Liver (tissue), 9 donors: ENCODE data around the gene CNKSR3. TPM values are rescaled to one million over a fixed set of nuclear protein-coding genes. Genes with fewer than 3 reads are reported as not detected.

Experiments
- DNase-seq: peaks from one replicate; pipeline ENCODE4 v3.0.0-alpha.2; 2017; ENCODE audit warnings: low spot score
- H3K27ac ChIP-seq, 2 donors: one replicate each; pipeline ENCODE4 v1.7.0; 2013; ENCODE audit warnings: inconsistent platforms in 2 of 2, low read length in 2 of 2, control low read depth in 1 of 2, low read depth in 1 of 2, mild to moderate bottlenecking in 1 of 2
- H3K27me3 ChIP-seq, 4 donors: one replicate each; pipeline versions ENCODE4 v1.6.1 to v1.7.0; 2013; ENCODE audit warnings: low read length in 3 of 4, inconsistent platforms in 1 of 4, mild to moderate bottlenecking in 1 of 4, moderate library complexity in 1 of 4; ENCODE audit not compliant: control insufficient read depth in 4 of 4, insufficient read depth in 4 of 4
- H3K36me3 ChIP-seq, 4 donors: one replicate each; pipeline versions ENCODE4 v1.6.1 to v1.7.0; 2013; ENCODE audit warnings: low read length in 3 of 4, mild to moderate bottlenecking in 3 of 4, low read depth in 1 of 4, moderate library complexity in 1 of 4; ENCODE audit not compliant: control insufficient read depth in 4 of 4, insufficient read depth in 3 of 4
- H3K4me1 ChIP-seq, 4 donors: one replicate each; pipeline versions ENCODE4 v1.6.1 to v1.7.0; 2013; ENCODE audit warnings: low read length in 3 of 4, mild to moderate bottlenecking in 3 of 4, moderate library complexity in 1 of 4; ENCODE audit not compliant: control insufficient read depth in 4 of 4, insufficient read depth in 4 of 4
- H3K4me3 ChIP-seq, 3 donors: one replicate each; pipeline versions ENCODE4 v1.6.1 to v1.7.0; 2013; ENCODE audit warnings: low read length in 3 of 3, control low read depth in 1 of 3, low read depth in 1 of 3, mild to moderate bottlenecking in 1 of 3
- H3K9ac ChIP-seq, 2 donors: one replicate each; pipeline ENCODE4 v1.7.0; 2013; ENCODE audit warnings: low read length in 2 of 2, mild to moderate bottlenecking in 2 of 2, moderate library complexity in 2 of 2, control low read depth in 1 of 2, low read depth in 1 of 2
- H3K9me3 ChIP-seq, 4 donors: one replicate each; pipeline versions ENCODE4 v1.6.1 to v1.7.0; 2013; ENCODE audit warnings: low read length in 3 of 4; ENCODE audit not compliant: control insufficient read depth in 4 of 4
- CTCF ChIP-seq: fragments of 150-350 bp; IDR thresholded peaks from 2 replicates; pipeline ENCODE4 v1.5.1; 2017; ENCODE audit warnings: improper control_type of control experiment, low read depth, low read length; ENCODE audit not compliant: missing input control
- EGR1 ChIP-seq, 2 donors: IDR thresholded peaks; 2 replicates each; pipeline ENCODE4 v1.6.1; 2016 to 2018; ENCODE audit warnings: antibody characterized with exemption in 2 of 2, low read depth in 2 of 2
- FOXA1 ChIP-seq: IDR thresholded peaks from 2 replicates; pipeline ENCODE4 v1.6.1; 2016; ENCODE audit warnings: antibody characterized with exemption
- FOXA2 ChIP-seq: IDR thresholded peaks from 2 replicates; pipeline ENCODE4 v1.6.1; 2016; ENCODE audit warnings: antibody characterized with exemption
- GABPA ChIP-seq, 2 donors: IDR thresholded peaks in 1 of 2; conservative IDR thresholded peaks in 1 of 2; 2 replicates each; pipeline ENCODE4 v1.6.1; 2016; ENCODE audit warnings: antibody characterized with exemption in 2 of 2, mild to moderate bottlenecking in 1 of 2, moderate library complexity in 1 of 2
- HNF4G ChIP-seq: IDR thresholded peaks from 2 replicates; pipeline ENCODE4 v1.6.1; 2016; ENCODE audit warnings: antibody characterized with exemption
- JUND ChIP-seq, 2 donors: IDR thresholded peaks; 2 replicates each; pipeline ENCODE4 v1.6.1; 2016; ENCODE audit warnings: antibody characterized with exemption in 2 of 2
- MAX ChIP-seq: IDR thresholded peaks from 2 replicates; pipeline ENCODE4 v1.6.1; 2016; ENCODE audit warnings: antibody characterized with exemption
- NR2F2 ChIP-seq: IDR thresholded peaks from 2 replicates; pipeline ENCODE4 v1.6.1; 2016; ENCODE audit warnings: antibody characterized with exemption
- RAD21 ChIP-seq, 2 donors: IDR thresholded peaks; 2 replicates each; pipeline ENCODE4 v1.6.1; 2016; ENCODE audit warnings: antibody characterized with exemption in 2 of 2, mild to moderate bottlenecking in 2 of 2
- REST ChIP-seq: IDR thresholded peaks from 2 replicates; pipeline ENCODE4 v1.6.1; 2016; ENCODE audit warnings: antibody characterized with exemption, mild to moderate bottlenecking
- SP1 ChIP-seq: IDR thresholded peaks from 2 replicates; pipeline ENCODE4 v1.6.1; 2018; ENCODE audit warnings: antibody characterized with exemption, mild to moderate bottlenecking
- TAF1 ChIP-seq: conservative IDR thresholded peaks from 2 replicates; pipeline ENCODE4 v1.6.1; 2016; ENCODE audit warnings: antibody characterized with exemption, mild to moderate bottlenecking
- YY1 ChIP-seq: IDR thresholded peaks from 2 replicates; pipeline ENCODE4 v1.6.1; 2016; ENCODE audit warnings: antibody characterized with exemption, mild to moderate bottlenecking
- WGBS: extraction: QIAGEN DNeasy Blood & Tissue Kit; methylation state at CpG from one replicate; pipeline ENCODE4 v1.1.7; 2013; 5-methylcytosine and 5-hydroxymethylcytosine counted together
- polyA plus RNA-seq, 2 donors: library from polyadenylated mRNA; stranded (reverse) in 1 of 2; unstranded in 1 of 2; fragments of 200-250 nt in 1 of 2; fragments of >200 nt in 1 of 2; fragmentation: Nextera tagmentation in 1 of 2; extraction: Ambion mirVana in 1 of 2; gene quantifications; one replicate each; pipeline versions ENCODE4 v1.2.1 to v1.2.3, GENCODE V29; 2013 to 2015
- total RNA-seq, 2 donors: library from RNA; depleted of rRNA; stranded (reverse); fragments of >200 nt; gene quantifications; one replicate each; pipeline ENCODE4 v1.2.3, GENCODE V29; 2014
- TF ChIP-seq, protein P1 (sequence below): IDR thresholded peaks from 2 replicates; pipeline ENCODE4 v1.6.1; 2016; ENCODE audit warnings: antibody characterized with exemption
- donor health status: healthy.
- donor health status: healthy.
- donor health status: healthy.
- donor health status: healthy.
- donor health status: healthy.

Gene CNKSR3
- total and polyA plus RNA-seq, 4 donors: 6.4 to 22.7 (median 15.0) TPM

DNA sequence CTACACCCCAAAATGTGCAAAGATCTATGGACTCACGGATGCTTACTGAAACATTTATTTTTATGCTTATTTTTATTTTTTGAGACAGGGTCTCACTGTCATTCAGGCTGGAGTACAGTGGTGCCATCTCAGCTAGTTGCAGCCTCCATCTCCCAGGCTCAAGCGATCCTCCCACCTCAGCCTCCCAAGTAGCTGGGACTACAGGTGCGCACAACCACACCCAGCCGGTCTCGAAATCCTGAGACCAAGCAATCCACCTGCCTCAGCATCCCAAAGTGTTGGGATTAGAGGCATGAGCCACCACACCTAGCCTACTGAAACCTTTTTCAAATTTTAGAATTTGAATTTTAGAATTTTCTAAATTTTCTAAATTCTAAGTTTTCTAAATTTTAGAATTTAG lies 103.0 kb downstream of the CNKSR3 start:
- H3K36me3 ChIP-seq: peaks cover 7 to 59% (median 41%) of the 10 kb centered on the region in 4 donors
- no peak for DNase-seq
- no peaks in the 10 kb centered on the region for H3K4me1 ChIP-seq
- 99% methylated on average over 5 of the region's 5 CpGs for WGBS
- H3K9ac ChIP-seq: no peak overlapping the region
- no peak overlapping the region for H3K4me3 ChIP-seq
- TF ChIP-seq CTCF (no peak), JUND (IDR thresholded peaks at IDR 0.05) (no peak), FOXA1 (no peak), TAF1 (no peak), NR2F2 (no peak), REST (no peak), FOXA2 (no peak), SP1 (no peak), EGR1 (IDR thresholded peaks at IDR 0.05; ENCODE audit: low read depth in 2 of 2) (no peak), MAX (no peak), GABPA (IDR thresholded peaks at IDR 0.05 in 1 of 2, conservative IDR thresholded peaks at IDR 0.05 in 1 of 2) (no peak), RAD21 (IDR thresholded peaks at IDR 0.05) (no peak)
- TF ChIP-seq, protein P1, sequence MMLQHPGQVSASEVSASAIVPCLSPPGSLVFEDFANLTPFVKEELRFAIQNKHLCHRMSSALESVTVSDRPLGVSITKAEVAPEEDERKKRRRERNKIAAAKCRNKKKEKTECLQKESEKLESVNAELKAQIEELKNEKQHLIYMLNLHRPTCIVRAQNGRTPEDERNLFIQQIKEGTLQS: no peak
- H3K9me3 ChIP-seq: no peaks in the 10 kb centered on the region
- H3K27me3 ChIP-seq: no peaks in the 10 kb centered on the region
- no peak overlapping the region for H3K27ac ChIP-seq

DNA sequence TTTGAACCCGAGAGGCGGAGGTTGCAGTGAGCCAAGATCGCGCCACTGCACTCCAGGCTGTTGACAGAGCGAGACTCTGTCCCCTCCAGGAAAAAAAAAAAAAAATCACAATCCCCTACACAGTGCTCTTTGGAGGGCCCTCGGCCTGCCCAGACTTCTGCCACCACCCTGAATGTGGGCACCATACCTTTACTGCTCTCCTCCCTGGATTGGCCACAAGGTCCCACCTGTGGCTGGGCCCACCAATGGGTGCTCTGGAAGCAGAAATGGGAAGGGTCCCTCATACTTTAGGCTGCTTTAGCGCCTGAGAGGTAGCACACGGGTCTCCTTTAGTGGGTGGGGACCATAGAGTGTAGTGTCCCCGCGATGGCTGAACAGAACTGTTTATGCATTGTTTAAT lies 103.6 kb downstream of the CNKSR3 start:
- H3K36me3 ChIP-seq: peaks cover 10 to 59% (median 40%) of the 10 kb centered on the region in 4 donors
- H3K9ac ChIP-seq: no peak overlapping the region
- H3K27ac ChIP-seq: no peak overlapping the region
- 97% methylated on average over 10 of the region's 10 CpGs for WGBS
- no peak for TF ChIP-seq SP1
- TF ChIP-seq FOXA1: no peak
- no peak for TF ChIP-seq HNF4G
- TF ChIP-seq, protein P1: no peak
- TF ChIP-seq YY1: no peak
- H3K4me1 ChIP-seq: no peaks in the 10 kb centered on the region
- H3K4me3 ChIP-seq: no peak overlapping the region
- no peaks in the 10 kb centered on the region for H3K9me3 ChIP-seq
- no peak for DNase-seq
- H3K27me3 ChIP-seq: no peaks in the 10 kb centered on the region
